ENCODE data around the gene ZNF837. TPM values are rescaled to one million over a fixed set of nuclear protein-coding genes. Genes with fewer than 3 reads are reported as not detected.

The ZNF837 gene
- total RNA-seq, 6 donors from 2014 or later, result 1.8 to 9.4 (median 3.7) TPM

DNA sequence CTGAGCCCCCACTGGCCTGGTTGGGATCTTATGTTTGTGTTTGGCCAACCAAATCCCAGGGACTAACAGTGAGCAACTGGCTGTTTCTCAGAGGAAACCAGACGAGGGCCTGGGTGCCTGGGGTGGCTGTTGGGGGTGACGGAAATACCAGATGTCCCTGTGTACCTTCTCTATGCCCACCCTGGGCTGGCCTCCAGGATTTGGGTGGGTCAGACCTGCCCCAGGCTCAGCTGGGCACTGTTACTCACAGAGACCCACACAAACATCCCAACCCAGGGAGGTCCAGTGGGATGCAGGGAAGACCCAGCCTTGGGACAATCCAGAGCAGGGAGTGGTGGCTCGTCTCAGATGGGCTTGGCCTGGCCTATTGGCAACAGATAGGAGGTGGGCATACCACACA, 45.2 kb downstream of the ZNF837 start:
- peaks cover 0 to 52% (median 26%) of the 10 kb centered on the region in 4 donors for H3K36me3 ChIP-seq

DNA sequence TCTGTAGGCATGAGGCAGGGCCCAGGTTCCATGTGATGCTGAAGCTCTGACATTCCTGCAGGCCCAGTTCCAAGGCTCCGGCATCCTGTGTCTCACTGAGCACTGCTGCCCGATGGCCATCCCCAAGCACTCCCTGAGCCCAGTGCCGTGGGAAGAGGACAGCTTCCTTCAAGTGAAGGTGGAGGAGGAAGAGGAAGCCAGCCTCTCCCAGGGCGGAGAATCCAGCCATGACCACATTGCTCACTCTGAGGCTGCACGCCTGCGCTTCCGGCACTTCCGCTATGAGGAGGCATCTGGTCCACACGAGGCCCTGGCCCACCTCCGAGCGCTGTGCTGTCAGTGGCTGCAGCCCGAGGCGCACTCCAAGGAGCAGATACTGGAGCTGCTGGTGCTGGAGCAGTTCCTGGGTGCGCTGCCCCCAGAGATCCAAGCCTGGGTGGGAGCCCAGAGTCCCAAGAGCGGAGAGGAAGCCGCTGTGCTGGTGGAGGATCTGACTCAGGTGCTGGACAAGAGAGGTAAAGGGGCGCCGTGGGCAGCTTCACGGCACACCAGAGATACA, 46.1 kb downstream of the ZNF837 start:
- ATAC-seq (ENCODE audit: low FRiP score in 2 of 2) (no peak), DNase-seq (peak in 1 of 2 donors; percentile 59)

More for the DNA sequence above, 45.2 kb downstream of the ZNF837 start:
- DNase-seq, result no peak
- TF ChIP-seq EP300 (IDR thresholded peaks at IDR 0.05) (no peak), POLR2A (IDR thresholded peaks at IDR 0.05) (no peak), POLR2AphosphoS5 (IDR thresholded peaks at IDR 0.05) (no peak)
- TF ChIP-seq, protein P1, sequence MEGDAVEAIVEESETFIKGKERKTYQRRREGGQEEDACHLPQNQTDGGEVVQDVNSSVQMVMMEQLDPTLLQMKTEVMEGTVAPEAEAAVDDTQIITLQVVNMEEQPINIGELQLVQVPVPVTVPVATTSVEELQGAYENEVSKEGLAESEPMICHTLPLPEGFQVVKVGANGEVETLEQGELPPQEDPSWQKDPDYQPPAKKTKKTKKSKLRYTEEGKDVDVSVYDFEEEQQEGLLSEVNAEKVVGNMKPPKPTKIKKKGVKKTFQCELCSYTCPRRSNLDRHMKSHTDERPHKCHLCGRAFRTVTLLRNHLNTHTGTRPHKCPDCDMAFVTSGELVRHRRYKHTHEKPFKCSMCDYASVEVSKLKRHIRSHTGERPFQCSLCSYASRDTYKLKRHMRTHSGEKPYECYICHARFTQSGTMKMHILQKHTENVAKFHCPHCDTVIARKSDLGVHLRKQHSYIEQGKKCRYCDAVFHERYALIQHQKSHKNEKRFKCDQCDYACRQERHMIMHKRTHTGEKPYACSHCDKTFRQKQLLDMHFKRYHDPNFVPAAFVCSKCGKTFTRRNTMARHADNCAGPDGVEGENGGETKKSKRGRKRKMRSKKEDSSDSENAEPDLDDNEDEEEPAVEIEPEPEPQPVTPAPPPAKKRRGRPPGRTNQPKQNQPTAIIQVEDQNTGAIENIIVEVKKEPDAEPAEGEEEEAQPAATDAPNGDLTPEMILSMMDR (IDR thresholded peaks at IDR 0.05), result no peak
- ATAC-seq (ENCODE audit: low FRiP score in 2 of 2), result no peak
- Histone ChIP-seq H3K27ac (no peak overlapping the region), H3K4me3 (no peak overlapping the region), H3K9me3 (no peaks in the 10 kb centered on the region), H3K4me1 (no peaks in the 10 kb centered on the region), H3K27me3 (no peaks in the 10 kb centered on the region)
- 79 to 90% methylated on average over 2 to 3 of the region's 3 CpGs for WGBS, 2 donors

DNA sequence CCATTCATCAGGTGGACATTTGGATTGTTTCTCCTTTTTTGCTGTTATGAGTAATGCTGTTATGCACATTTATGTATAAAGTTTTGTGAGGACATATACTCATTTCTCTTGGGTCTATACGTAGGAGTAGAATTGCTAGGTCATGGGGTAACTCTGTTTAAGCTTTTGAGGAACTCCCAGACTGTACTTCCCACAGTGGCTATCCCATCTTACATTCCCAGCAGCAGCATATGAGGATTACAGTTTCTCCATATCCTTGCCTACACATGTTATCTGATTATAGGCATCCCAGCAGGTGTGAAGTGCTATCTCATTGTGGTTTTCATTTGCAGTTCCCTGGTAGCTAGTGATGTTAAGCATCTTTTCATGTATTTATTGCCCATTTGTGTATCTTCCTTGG, 48.1 kb downstream of the ZNF837 start:
- WGBS, 2 donors, result 77 to 81% methylated on average over 1 of the region's 1 CpG
- Histone ChIP-seq H3K27me3 (no peaks in the 10 kb centered on the region), H3K4me1 (peaks cover 4 to 14% (median 10%) of the 10 kb centered on the region in 4 donors)

More for the DNA sequence above, 46.1 kb downstream of the ZNF837 start:
- Histone ChIP-seq H3K4me1 (no peaks in the 10 kb centered on the region), H3K36me3 (peaks cover 0 to 47% (median 26%) of the 10 kb centered on the region in 4 donors), H3K27me3 (no peaks in the 10 kb centered on the region), H3K9me3 (no peaks in the 10 kb centered on the region), H3K4me3 (no peak overlapping the region), H3K27ac (no peak overlapping the region)
- TF ChIP-seq, protein P1 (IDR thresholded peaks at IDR 0.05), result no peak
- TF ChIP-seq POLR2A (IDR thresholded peaks at IDR 0.05) (no peak), EP300 (IDR thresholded peaks at IDR 0.05) (no peak), POLR2AphosphoS5 (IDR thresholded peaks at IDR 0.05) (no peak)
- 83 to 93% methylated on average over 10 to 19 of the region's 19 CpGs for WGBS, 2 donors

DNA sequence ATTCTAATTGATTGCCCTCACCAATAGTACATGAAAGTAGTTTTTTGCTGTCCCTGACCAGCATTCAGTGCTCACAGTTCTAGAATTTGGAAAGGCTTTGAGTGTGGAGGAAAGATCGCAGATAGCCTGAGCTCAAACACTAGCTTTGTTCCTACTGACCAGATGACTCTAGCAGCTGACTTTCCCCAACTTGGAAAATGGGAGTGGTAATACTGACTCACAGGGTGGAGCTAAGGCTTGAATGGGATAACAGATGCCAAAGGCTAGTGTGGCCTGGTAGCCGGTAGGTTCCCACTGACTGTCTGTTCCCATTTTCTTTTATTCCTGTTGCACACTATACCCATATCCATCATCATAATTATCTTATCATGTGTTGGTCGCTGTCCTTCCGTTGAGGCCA, 50.4 kb downstream of the ZNF837 start:
- no peaks in the 10 kb centered on the region for H3K27me3 ChIP-seq
- DNase-seq (no peak), ATAC-seq (ENCODE audit: low FRiP score in 2 of 2) (no peak)
- H3K27ac ChIP-seq, result no peak overlapping the region
- H3K4me3 ChIP-seq, result no peak overlapping the region
- H3K36me3 ChIP-seq, result peaks cover 0 to 10% (median 7%) of the 10 kb centered on the region in 4 donors
- TF ChIP-seq, protein P1 (IDR thresholded peaks at IDR 0.05), result no peak
- TF ChIP-seq EP300 (IDR thresholded peaks at IDR 0.05), result no peak
- TF ChIP-seq POLR2AphosphoS5 (IDR thresholded peaks at IDR 0.05), result no peak
- TF ChIP-seq POLR2A (IDR thresholded peaks at IDR 0.05), result no peak
- peaks cover 16 to 30% (median 21%) of the 10 kb centered on the region in 4 donors for H3K4me1 ChIP-seq
- 85 to 90% methylated on average over 4 of the region's 4 CpGs for WGBS, 2 donors
- no peaks in the 10 kb centered on the region for H3K9me3 ChIP-seq

More for the DNA sequence above, 48.1 kb downstream of the ZNF837 start:
- Histone ChIP-seq H3K9me3 (no peaks in the 10 kb centered on the region), H3K36me3 (peaks cover 0 to 26% (median 13%) of the 10 kb centered on the region in 4 donors), H3K4me3 (no peak overlapping the region), H3K27ac (no peak overlapping the region)
- ATAC-seq (ENCODE audit: low FRiP score in 2 of 2), result no peak
- TF ChIP-seq EP300 (IDR thresholded peaks at IDR 0.05) (no peak), POLR2AphosphoS5 (IDR thresholded peaks at IDR 0.05) (no peak), POLR2A (IDR thresholded peaks at IDR 0.05) (no peak)
- TF ChIP-seq, protein P1 (IDR thresholded peaks at IDR 0.05), result no peak
- DNase-seq, result no peak

DNA sequence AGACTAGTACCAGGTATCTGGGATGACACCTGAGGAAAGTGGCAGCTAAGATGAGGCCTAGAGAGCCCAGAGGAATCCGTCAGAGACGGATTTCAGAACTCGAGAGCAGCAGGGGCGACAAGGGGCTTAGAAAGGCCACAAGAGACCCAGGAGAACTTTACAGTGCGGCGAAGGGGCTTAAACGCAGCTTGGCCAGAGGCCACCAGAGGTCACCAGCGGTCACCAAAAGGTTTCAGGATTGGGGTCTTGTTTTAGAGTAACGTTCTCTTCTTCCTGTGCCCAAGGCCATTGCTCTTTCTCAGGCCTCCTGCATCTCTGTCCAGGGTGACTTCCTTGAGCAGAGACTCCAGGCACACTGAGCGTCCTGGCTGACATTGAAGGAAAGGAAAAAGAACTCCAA, 51.8 kb downstream of the ZNF837 start:
- ATAC-seq (ENCODE audit: low FRiP score in 2 of 2) (no peak), DNase-seq (no peak)
- TF ChIP-seq EP300 (IDR thresholded peaks at IDR 0.05) (no peak), POLR2A (IDR thresholded peaks at IDR 0.05) (no peak)
- Histone ChIP-seq H3K4me3 (no peak overlapping the region), H3K36me3 (no peaks in the 10 kb centered on the region), H3K27me3 (no peaks in the 10 kb centered on the region), H3K9me3 (no peaks in the 10 kb centered on the region), H3K4me1 (peaks cover 18 to 32% (median 21%) of the 10 kb centered on the region in 4 donors), H3K27ac (no peak overlapping the region)
- 59 to 75% methylated on average over 9 to 10 of the region's 10 CpGs for WGBS, 2 donors

Data from upper lobe of left lung (tissue), 6 donors.